Activated T-helper 1 cell treated with anti-CD3 and anti-CD28 coated beads, Interleukin-12 subunit alpha, Interleukin-12 subunit beta, Interleukin-2, Interleukin-4 antibody, amounts not matched to agents 30 ng/mL and 10 ng/mL and 1 ng/mL, durations not matched to agents 14 hours and 24 hours and 36 hours (primary cell): ENCODE measurements around the gene STARD13. TPM values are rescaled to one million over a fixed set of nuclear protein-coding genes. Genes with fewer than 3 reads are reported as not detected.
A peak's percentile ranks its signal among the peaks of the same experiment; 100 is the strongest.

Experiments
- DNase-seq: peaks from one replicate; pipeline ENCODE4 v3.0.0; 2021; ENCODE audit warnings: low spot score
- H3K27ac Mint-ChIP-seq: one replicate; pipeline ENCODE4 v1.8.0; 2021; ENCODE audit warnings: mild to moderate bottlenecking, mixed read lengths
- H3K27me3 Mint-ChIP-seq: one replicate; pipeline ENCODE4 v1.8.0; 2022; ENCODE audit warnings: mild to moderate bottlenecking, moderate library complexity, mixed read lengths; ENCODE audit not compliant: insufficient read depth
- H3K36me3 Mint-ChIP-seq: one replicate; pipeline ENCODE4 v1.8.0; 2021; ENCODE audit warnings: low read depth, mixed read lengths
- H3K4me1 Mint-ChIP-seq: one replicate; pipeline ENCODE4 v1.8.0; 2021; ENCODE audit warnings: low read depth, mixed read lengths
- H3K4me3 Mint-ChIP-seq: one replicate; pipeline ENCODE4 v1.8.0; 2021; ENCODE audit warnings: mild to moderate bottlenecking, moderate library complexity, mixed read lengths
- H3K9me3 Mint-ChIP-seq: one replicate; pipeline ENCODE4 v1.8.0; 2021; ENCODE audit warnings: mixed read lengths
- intact Hi-C: fragments of 100-400 bp; cut with micrococcal nuclease; formaldehyde crosslinking; loops from one replicate; pipeline ENCODE4 v1.15.1; 2024
- total RNA-seq: library from RNA; stranded (reverse); gene quantifications from 2 replicates; pipeline ENCODE4 v1.2.3, GENCODE V29; 2022

The STARD13 gene
- total RNA-seq, 1 donor from 2014 or later = 6.9 TPM

GRCh38 chr13:33100886-33101285, 184.7 kb downstream of the STARD13 start:
- no peak for DNase-seq
- Mint-ChIP-seq H3K4me1 (no peaks in the 10 kb centered on the region), H3K27me3 (no peaks in the 10 kb centered on the region), H3K27ac (no peak overlapping the region), H3K4me3 (no peak overlapping the region), H3K36me3 (peaks cover 4% of the 10 kb centered on the region), H3K9me3 (peaks cover 12% of the 10 kb centered on the region)
- intact Hi-C loops = no loop called here

- no peak for DNase-seq
- no peaks in the 10 kb centered on the region for H3K4me1 Mint-ChIP-seq
- no peak overlapping the region for H3K27ac Mint-ChIP-seq
- H3K36me3 Mint-ChIP-seq = peaks cover 2% of the 10 kb centered on the region
- no peaks in the 10 kb centered on the region for H3K27me3 Mint-ChIP-seq
- H3K9me3 Mint-ChIP-seq = peaks cover 12% of the 10 kb centered on the region
- intact Hi-C loops = no loop called here
- no peak overlapping the region for H3K4me3 Mint-ChIP-seq
These were observed 185.7 kb downstream of the STARD13 start for GRCh38 chr13:33099860-33100259.

GRCh38 chr13:33096886-33097605, 188.5 kb downstream of the STARD13 start:
- Mint-ChIP-seq H3K27ac (no peak overlapping the region), H3K36me3 (peaks cover 2% of the 10 kb centered on the region), H3K9me3 (peaks cover 15% of the 10 kb centered on the region), H3K4me3 (no peak overlapping the region), H3K4me1 (no peaks in the 10 kb centered on the region), H3K27me3 (no peaks in the 10 kb centered on the region)
- intact Hi-C loops = no loop called here
- DNase-seq = no peak

GRCh38 chr13:33092073-33092987, 193.2 kb downstream of the STARD13 start:
- DNase-seq = no peak
- intact Hi-C loops = no loop called here
- Mint-ChIP-seq H3K9me3 (peaks cover 8% of the 10 kb centered on the region), H3K4me3 (no peak overlapping the region), H3K27me3 (no peaks in the 10 kb centered on the region), H3K36me3 (no peaks in the 10 kb centered on the region), H3K27ac (no peak overlapping the region), H3K4me1 (peaks cover 4% of the 10 kb centered on the region)

GRCh38 chr13:33091415-33091774, 194.2 kb downstream of the STARD13 start:
- H3K27ac Mint-ChIP-seq = no peak overlapping the region
- peaks cover 14% of the 10 kb centered on the region for H3K4me1 Mint-ChIP-seq
- intact Hi-C loops = no loop called here
- peaks cover 3% of the 10 kb centered on the region for H3K9me3 Mint-ChIP-seq
- H3K36me3 Mint-ChIP-seq = no peaks in the 10 kb centered on the region
- no peak overlapping the region for H3K4me3 Mint-ChIP-seq
- DNase-seq = no peak
- H3K27me3 Mint-ChIP-seq = no peaks in the 10 kb centered on the region

GRCh38 chr13:33090755-33091414, 194.7 kb downstream of the STARD13 start:
- Mint-ChIP-seq H3K4me1 (peaks cover 17% of the 10 kb centered on the region), H3K27ac (no peak overlapping the region), H3K36me3 (no peaks in the 10 kb centered on the region), H3K9me3 (peaks cover 3% of the 10 kb centered on the region), H3K27me3 (no peaks in the 10 kb centered on the region), H3K4me3 (no peak overlapping the region)
- DNase-seq = no peak
- intact Hi-C loops = no loop called here

GRCh38 chr13:33089311-33089710, 196.2 kb downstream of the STARD13 start:
- intact Hi-C loops = loop anchor here (5.0 to 10.0 kb wide), 5 partner anchors 72 to 525 kb away; partner anchors contain the start of genes KL and PDS5B
- peaks cover 3% of the 10 kb centered on the region for H3K9me3 Mint-ChIP-seq
- DNase-seq = no peak
- peaks cover 2% of the 10 kb centered on the region for H3K27me3 Mint-ChIP-seq
- no peak overlapping the region for H3K4me3 Mint-ChIP-seq
- no peaks in the 10 kb centered on the region for H3K36me3 Mint-ChIP-seq
- no peak overlapping the region for H3K27ac Mint-ChIP-seq
- H3K4me1 Mint-ChIP-seq = peaks cover 20% of the 10 kb centered on the region

- no peak overlapping the region for H3K4me3 Mint-ChIP-seq
- H3K27me3 Mint-ChIP-seq = peaks cover 2% of the 10 kb centered on the region
- no peaks in the 10 kb centered on the region for H3K36me3 Mint-ChIP-seq
- intact Hi-C loops = loop anchor here (5.0 to 10.0 kb wide), 5 partner anchors 70 to 527 kb away; partner anchors contain the start of genes KL and PDS5B
- no peaks in the 10 kb centered on the region for H3K9me3 Mint-ChIP-seq
- H3K4me1 Mint-ChIP-seq = peaks cover 20% of the 10 kb centered on the region
- no peak overlapping the region for H3K27ac Mint-ChIP-seq
- DNase-seq = no peak
These were observed 197.8 kb downstream of the STARD13 start for GRCh38 chr13:33087790-33088189.

GRCh38 chr13:33087091-33087490, 198.5 kb downstream of the STARD13 start:
- DNase-seq = no peak
- Mint-ChIP-seq H3K27me3 (peaks cover 2% of the 10 kb centered on the region), H3K4me1 (peaks cover 20% of the 10 kb centered on the region), H3K36me3 (no peaks in the 10 kb centered on the region), H3K9me3 (no peaks in the 10 kb centered on the region), H3K4me3 (no peak overlapping the region), H3K27ac (peak overlapping the region; percentile 69)
- intact Hi-C loops = loop anchor here (5.0 to 10.0 kb wide), 5 partner anchors 70 to 528 kb away; partner anchors contain the start of genes KL and PDS5B

- intact Hi-C loops = loop anchor here (10.0 kb wide), 1 partner anchor 532 kb away; no protein-coding TSS in a partner anchor
- Mint-ChIP-seq H3K27me3 (peaks cover 9% of the 10 kb centered on the region), H3K36me3 (no peaks in the 10 kb centered on the region), H3K27ac (no peak overlapping the region), H3K9me3 (no peaks in the 10 kb centered on the region), H3K4me3 (no peak overlapping the region), H3K4me1 (peaks cover 33% of the 10 kb centered on the region)
- no peak for DNase-seq
These were observed 202.5 kb downstream of the STARD13 start for GRCh38 chr13:33083054-33083453.

- DNase-seq = no peak
- peaks cover 22% of the 10 kb centered on the region for H3K4me1 Mint-ChIP-seq
- H3K27ac Mint-ChIP-seq = no peak overlapping the region
- intact Hi-C loops = loop anchor here (10.0 kb wide), 1 partner anchor 533 kb away; no protein-coding TSS in a partner anchor
- H3K36me3 Mint-ChIP-seq = no peaks in the 10 kb centered on the region
- H3K27me3 Mint-ChIP-seq = peaks cover 9% of the 10 kb centered on the region
- H3K9me3 Mint-ChIP-seq = no peaks in the 10 kb centered on the region
- no peak overlapping the region for H3K4me3 Mint-ChIP-seq
These were observed 203.9 kb downstream of the STARD13 start for GRCh38 chr13:33081666-33082065.

GRCh38 chr13:33080972-33081590, 204.5 kb downstream of the STARD13 start:
- Mint-ChIP-seq H3K4me3 (no peak overlapping the region), H3K36me3 (no peaks in the 10 kb centered on the region), H3K27ac (no peak overlapping the region), H3K4me1 (peaks cover 18% of the 10 kb centered on the region), H3K9me3 (no peaks in the 10 kb centered on the region), H3K27me3 (peaks cover 9% of the 10 kb centered on the region)
- intact Hi-C loops = loop anchor here (10.0 kb wide), 1 partner anchor 534 kb away; no protein-coding TSS in a partner anchor
- DNase-seq = no peak
